HG02642 (cell line): Measurements from ENCODE around the gene INSM1.

Experiments
- ATAC-seq: cut with Tn5 transposase; IDR thresholded peaks from one replicate; pipeline ENCODE4 v1.9.1; 2021; ENCODE audit warnings: mild to moderate bottlenecking; ENCODE audit not compliant: unreplicated experiment, poor library complexity

INSM1 gene

DNA sequence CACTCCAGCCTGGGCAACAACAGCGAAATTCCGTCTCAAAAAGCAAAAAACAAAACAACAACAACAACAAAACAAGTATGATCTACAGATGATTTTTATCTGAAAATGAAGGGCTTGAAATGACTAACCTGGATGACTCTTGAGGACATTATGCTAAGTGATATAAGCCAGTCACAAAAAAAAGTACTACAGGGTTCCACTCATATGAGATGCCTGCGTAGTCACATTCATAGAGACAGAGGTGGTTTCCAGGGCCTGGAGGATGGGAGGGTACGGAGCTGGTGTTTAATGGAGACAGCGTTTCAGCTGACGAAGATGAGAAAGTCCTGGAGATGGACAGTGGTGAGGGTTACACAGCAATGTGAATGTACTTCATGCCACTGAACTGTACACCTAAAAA, 8.3 kb upstream of the INSM1 start:
- no peak for ATAC-seq

- ATAC-seq: peak; percentile 74
Measured at GRCh38 chr20:20360464-20360863, 7.4 kb upstream of the INSM1 start.

- no peak for ATAC-seq
Measured at GRCh38 chr20:20362774-20363433, 5.0 kb upstream of the INSM1 start.

- ATAC-seq: no peak
Measured at GRCh38 chr20:20363434-20363798, 4.5 kb upstream of the INSM1 start.

DNA sequence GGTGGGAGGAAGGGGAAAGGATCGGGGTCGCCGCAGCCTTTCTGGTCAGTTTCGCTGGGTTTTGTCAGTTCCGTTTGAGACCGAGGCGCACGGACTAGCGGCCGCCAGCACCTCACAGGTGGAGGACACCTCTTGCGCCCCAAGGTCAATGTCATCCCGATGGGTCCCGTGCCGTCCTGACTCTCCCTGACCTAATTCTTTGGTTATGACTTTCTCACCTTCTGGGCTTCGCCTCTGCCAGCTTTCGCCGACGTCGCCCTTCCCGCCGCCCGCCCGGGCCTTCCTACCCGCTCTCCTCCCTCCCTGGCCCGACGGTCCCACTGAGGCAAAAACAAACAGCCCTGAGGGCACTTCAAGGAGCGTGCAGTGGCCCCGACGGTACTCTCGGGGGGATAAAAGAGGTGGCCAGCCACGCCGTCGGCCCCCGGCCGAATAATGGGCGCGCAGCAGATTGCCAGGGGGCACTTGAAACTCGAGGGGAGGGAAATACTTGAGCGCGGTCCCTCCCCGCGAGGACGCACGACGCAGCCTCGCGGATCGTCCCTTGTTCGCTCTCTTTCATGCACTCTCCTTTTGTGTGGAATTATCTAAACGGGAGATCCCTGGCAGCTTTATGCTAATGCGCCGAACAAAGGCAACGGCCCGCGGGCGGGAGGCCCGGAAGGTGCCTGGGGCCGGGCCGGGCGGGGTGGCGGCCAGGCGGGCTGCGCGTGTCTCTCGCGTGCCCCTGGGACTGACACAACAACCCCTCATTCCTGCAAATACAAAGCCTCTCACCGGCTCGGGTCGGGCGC, 3.9 kb upstream of the INSM1 start:
- no peak for ATAC-seq

- no peak for ATAC-seq
Measured at GRCh38 chr20:20364593-20365479, 3.1 kb upstream of the INSM1 start.

DNA sequence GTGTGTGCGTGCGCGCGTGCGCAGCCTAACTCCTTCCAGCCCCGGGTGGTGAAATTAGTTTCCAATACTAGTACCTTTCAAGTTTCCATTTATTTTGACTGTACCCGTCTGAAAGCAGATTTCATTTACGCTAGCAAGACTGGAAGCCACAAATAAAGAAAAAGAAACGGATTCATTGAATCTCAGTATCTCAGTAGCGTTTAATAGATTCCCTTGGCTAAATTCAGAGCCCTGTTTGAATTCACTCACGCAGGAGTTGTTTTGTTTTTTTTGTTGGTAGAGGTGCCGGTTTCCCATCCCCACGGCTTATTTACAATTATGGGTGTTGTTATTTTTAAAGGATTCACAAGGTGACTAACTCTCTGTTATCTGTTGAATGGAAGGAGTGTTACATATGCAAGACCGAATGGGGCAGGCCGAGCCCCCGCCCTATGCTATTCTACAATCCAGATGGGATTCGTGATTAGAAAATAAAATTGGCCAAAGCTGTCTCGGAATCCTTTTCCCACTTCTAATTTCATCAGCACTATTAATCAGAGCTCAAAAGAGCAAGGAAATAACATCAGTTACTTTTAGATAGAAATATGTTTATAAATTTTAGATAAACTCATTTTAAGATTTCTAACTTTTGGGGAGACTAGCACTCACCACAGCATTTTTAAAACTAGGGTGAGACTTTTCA, 2.3 kb upstream of the INSM1 start:
- ATAC-seq: no peak

DNA sequence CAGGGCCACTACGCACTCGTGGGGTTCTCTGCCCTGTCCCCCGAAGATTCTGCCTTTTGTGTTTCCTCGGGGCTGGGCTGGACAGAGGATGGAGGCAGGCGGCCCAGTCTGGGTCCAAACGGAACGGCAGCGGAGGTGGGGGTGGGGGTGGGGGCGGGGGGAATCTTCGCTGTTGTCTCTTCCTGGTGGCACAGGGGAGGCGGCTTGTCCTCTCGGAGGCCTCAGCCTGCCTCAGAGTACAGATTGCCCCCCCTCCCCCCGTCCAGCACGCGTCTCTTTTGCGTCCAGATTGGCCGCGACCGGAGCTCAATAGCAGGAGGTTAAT, 1.4 kb upstream of the INSM1 start:
- no peak for ATAC-seq

DNA sequence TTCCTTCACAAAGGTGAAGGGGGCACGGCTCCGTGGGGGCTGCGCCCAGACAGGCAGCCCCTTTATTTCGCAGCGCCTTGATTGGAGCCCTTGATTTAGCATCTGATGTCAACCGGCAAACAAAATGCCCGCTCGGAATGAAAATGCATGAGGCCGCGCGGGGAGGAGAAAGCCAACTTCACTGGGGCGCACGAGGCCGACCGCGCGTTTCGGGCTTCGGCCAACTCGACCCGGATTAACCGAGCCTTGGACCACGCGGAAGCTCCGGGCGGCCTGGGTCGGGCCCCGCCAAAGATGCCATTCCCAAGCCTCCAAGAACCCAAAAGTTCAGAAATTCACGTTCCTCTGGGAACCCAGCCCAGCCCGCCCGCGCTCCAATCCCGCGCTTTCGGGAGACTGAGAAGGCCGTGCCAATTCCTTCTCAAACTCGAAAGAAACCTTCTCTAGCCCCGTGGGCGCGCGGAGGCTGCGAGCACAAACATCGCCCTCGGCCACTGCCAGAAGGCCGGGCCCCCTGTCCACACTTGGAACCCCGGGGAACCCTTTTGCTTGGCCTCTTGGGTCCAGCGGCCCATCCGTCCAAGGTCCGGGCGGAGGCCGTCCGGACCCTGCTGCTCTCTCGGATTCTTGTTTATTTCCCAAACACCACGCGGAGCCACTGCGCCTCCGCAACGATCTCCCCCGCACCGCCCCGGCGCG, 879 bp upstream of the INSM1 start:
- no peak for ATAC-seq

- ATAC-seq: no peak
Measured at GRCh38 chr20:20368418-20369249, 730 bp downstream of the INSM1 start.

DNA sequence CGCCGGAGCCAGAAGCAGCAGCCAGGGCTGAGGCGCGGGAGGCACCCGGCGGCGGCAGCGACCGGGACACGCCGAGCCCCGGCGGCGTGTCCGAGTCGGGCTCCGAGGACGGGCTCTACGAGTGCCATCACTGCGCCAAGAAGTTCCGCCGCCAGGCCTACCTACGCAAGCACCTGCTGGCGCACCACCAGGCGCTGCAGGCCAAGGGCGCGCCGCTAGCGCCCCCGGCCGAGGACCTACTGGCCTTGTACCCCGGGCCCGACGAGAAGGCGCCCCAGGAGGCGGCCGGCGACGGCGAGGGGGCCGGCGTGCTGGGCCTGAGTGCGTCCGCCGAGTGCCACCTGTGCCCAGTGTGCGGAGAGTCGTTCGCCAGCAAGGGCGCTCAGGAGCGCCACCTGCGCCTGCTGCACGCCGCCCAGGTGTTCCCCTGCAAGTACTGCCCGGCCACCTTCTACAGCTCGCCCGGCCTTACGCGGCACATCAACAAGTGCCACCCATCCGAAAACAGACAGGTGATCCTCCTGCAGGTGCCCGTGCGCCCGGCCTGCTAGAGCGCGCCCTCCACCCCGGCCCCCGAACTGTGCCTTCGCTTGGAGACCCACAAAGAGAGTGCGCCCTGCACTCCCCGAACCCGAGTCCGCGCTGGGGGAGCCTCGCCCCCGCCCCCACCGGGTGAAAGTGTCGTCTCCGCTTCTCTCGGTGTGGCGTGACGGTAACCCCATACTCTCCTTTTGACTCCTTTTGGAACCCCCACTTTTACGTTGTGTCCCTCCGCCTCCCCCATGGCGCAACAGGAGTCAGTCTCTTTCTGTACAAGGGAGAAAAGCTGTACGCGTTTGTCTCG, 1.6 kb downstream of the INSM1 start:
- no peak for ATAC-seq

GRCh38 chr20:20370094-20370575, 2.2 kb downstream of the INSM1 start:
- no peak for ATAC-seq

- no peak for ATAC-seq
Measured at GRCh38 chr20:20371083-20371482, 3.2 kb downstream of the INSM1 start.

DNA sequence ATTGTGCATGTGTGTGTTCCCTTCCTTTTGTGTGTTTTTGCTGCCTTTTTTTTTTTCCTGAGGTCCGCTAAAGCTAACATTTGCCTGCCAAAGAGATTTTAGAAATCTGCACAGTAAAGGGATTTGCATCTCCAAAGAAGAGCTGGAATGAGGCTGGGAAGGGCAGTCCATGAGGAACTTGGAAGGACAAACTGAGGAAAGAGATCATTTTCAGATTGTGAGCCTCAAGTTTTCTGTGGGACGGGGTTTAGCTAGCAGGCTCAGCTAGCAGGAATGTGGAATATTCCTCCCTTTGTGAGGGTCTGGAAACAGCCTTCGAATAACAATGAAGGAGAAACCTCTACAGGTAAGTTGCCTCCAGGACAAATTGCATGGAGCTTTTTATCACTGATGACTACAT, 3.8 kb downstream of the INSM1 start:
- no peak for ATAC-seq

DNA sequence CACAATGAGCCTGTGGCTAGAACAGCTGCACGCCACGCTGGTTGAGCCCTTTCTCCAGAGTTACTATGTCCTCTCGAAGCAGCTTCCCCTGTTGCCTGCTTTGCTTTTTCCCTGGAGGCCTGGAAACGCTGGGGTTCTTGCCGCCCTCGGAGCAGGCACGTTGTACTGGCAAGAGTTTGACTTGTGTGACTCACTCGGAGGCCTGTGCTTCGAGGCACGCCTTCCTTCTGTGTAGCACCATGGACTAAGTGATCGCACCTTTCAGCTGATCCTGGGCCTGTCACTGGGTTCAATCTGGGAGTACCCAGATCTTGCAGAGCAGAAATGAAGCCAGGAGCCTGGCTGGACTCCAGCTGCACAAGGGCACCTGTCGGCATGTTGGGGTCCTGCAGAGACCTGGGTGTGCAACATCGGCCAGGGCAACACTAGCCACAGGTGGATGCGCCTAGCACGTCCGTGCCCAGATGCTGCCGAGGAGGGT, 5.2 kb downstream of the INSM1 start:
- ATAC-seq: no peak

- no peak for ATAC-seq
Measured at GRCh38 chr20:20375862-20376261, 8.0 kb downstream of the INSM1 start.

DNA sequence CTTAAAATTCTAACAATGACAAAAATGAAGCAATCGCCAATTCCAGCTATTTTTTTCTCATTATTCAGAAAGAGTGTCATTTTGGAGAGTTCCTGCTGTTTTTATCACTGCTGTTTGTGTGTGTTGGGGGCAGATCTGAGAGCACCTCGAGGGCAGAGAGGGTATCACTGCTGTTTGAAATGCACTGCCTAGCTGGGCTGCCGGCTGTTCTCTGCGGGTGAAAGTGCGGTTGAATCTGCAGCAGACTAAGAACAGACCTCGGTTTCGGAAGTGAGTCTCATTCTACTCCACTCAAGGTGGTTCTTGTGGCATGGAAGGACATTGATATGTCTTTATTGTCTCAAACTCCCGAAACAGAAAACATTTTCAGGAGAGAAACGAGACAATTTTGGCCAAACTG, 18.3 kb downstream of the INSM1 start:
- ATAC-seq: no peak

DNA sequence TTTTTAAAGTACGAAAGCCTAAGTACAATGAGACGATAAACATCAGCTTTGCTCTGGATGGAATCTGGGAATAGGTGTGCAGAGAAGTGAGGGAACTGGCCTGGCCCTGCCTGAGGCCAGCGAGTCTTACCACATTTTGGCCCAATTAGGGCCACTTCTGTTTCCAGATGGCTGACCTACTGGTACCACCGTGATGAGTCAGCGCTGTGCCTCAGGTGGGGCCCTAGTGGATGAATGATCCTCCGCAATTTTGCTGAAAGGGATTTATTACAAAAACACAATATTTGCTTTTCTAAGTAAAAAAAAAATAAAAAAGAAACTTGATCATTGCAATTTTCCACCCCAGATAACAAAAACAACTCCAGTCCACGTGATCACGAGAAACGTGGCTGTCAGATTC, 22.5 kb downstream of the INSM1 start:
- ATAC-seq: no peak
